Fibroblast of lung (primary cell): ENCODE measurements around the gene LRMDA. TPM values are rescaled to one million over a fixed set of nuclear protein-coding genes. Genes with fewer than 3 reads are reported as not detected.

Experiments used
- DNase-seq, 2 donors: peaks; one replicate each; pipeline versions ENCODE4 v3.0.0 to v3.0.0-alpha.2; 2010; ENCODE audit warnings: low read depth in 2 of 2
- H2AFZ ChIP-seq: 2 replicates; pipeline ENCODE4 v1.5.1; 2012; ENCODE audit warnings: low read length, control low read depth, inconsistent platforms
- H3K27ac ChIP-seq: 2 replicates; pipeline ENCODE4 v1.5.1; 2011; ENCODE audit warnings: low read length, control low read depth; ENCODE audit not compliant: insufficient read depth
- H3K27me3 ChIP-seq: 2 replicates; pipeline ENCODE4 v1.5.1; 2011; ENCODE audit warnings: mild to moderate bottlenecking, low read length; ENCODE audit not compliant: control insufficient read depth, insufficient read depth
- H3K36me3 ChIP-seq: 2 replicates; pipeline ENCODE4 v1.5.1; 2011; ENCODE audit warnings: low read length; ENCODE audit not compliant: control insufficient read depth, insufficient read depth
- H3K4me1 ChIP-seq: 2 replicates; pipeline ENCODE4 v1.5.1; 2011; ENCODE audit warnings: low read length; ENCODE audit not compliant: control insufficient read depth, insufficient read depth; ENCODE audit errors: extremely low read depth
- H3K4me2 ChIP-seq: 2 replicates; pipeline ENCODE4 v1.5.1; 2011; ENCODE audit warnings: low read length, control low read depth; ENCODE audit not compliant: insufficient read depth; ENCODE audit errors: extremely low read depth
- H3K4me3 ChIP-seq, 4 experiments: fragments of 200-600 bp in 1 of 4; sonication (generic) in 1 of 4; replicated peaks in 1 of 4; 2 replicates each; pipeline ENCODE4 v1.5.1; 2011 to 2016; ENCODE audit warnings: low read length in 4 of 4, low read depth in 3 of 4, mild to moderate bottlenecking in 3 of 4, control low read depth in 2 of 4, inconsistent platforms in 1 of 4, mixed read lengths in 1 of 4; ENCODE audit not compliant: insufficient read depth in 1 of 4; ENCODE audit errors: control extremely low read depth in 1 of 4
- H3K79me2 ChIP-seq: 2 replicates; pipeline ENCODE4 v1.5.1; 2012; ENCODE audit warnings: mild to moderate bottlenecking, low read length, inconsistent platforms; ENCODE audit not compliant: control insufficient read depth, insufficient read depth
- H3K9ac ChIP-seq: 2 replicates; pipeline ENCODE4 v1.5.1; 2011; ENCODE audit warnings: mild to moderate bottlenecking, low read length, control low read depth; ENCODE audit not compliant: insufficient read depth
- H3K9me3 ChIP-seq: 2 replicates; pipeline ENCODE4 v1.5.1; 2012; ENCODE audit warnings: low read depth, low read length; ENCODE audit not compliant: control insufficient read depth, insufficient read depth
- H4K20me1 ChIP-seq: 2 replicates; pipeline ENCODE4 v1.5.1; 2011; ENCODE audit warnings: low read length; ENCODE audit not compliant: control insufficient read depth, insufficient read depth; ENCODE audit errors: extremely low read depth
- CTCF ChIP-seq, 2 donors: IDR thresholded peaks in 1 of 2; conservative IDR thresholded peaks in 1 of 2; 1 replicate in 1 of 2; 2 replicates in 1 of 2; pipeline ENCODE4 v1.5.1; 2011 to 2012; ENCODE audit warnings: low read length in 2 of 2, control low read depth in 1 of 2, inconsistent platforms in 1 of 2, low read depth in 1 of 2, mild to moderate bottlenecking in 1 of 2
- EZH2 ChIP-seq: IDR thresholded peaks from 2 replicates; pipeline ENCODE4 v1.5.1; 2012; ENCODE audit warnings: low read length, control low read depth, mild to moderate bottlenecking; ENCODE audit errors: missing control alignments
- polyA plus RNA-seq, 2 donors: library from polyadenylated mRNA; depleted of rRNA in 1 of 2; stranded (reverse) in 1 of 2; unstranded in 1 of 2; fragments of >200 nt; gene quantifications; 2 replicates each; pipeline ENCODE4 v1.2.1, GENCODE V29; 2011 to 2012; ENCODE audit warnings: missing spikeins in 1 of 2
- total RNA-seq: library from RNA; depleted of rRNA; stranded (reverse); fragments of >200 nt; gene quantifications from 2 replicates; pipeline ENCODE4 v1.2.1, GENCODE V29; 2014

Gene LRMDA
- total and polyA plus RNA-seq, 2 donors (not counting 1 experiment from before 2014, with no cell fraction given): 1.7 to 2.0 TPM

GRCh38 chr10:75606203-75606779 lies 174.9 kb downstream of the LRMDA start:
- H2AFZ ChIP-seq: no peak overlapping the region

GRCh38 chr10:75607576-75607975 lies 176.2 kb downstream of the LRMDA start:
- H3K9me3 ChIP-seq: no peaks in the 10 kb centered on the region
- H3K4me2 ChIP-seq: no peak overlapping the region
- H4K20me1 ChIP-seq: no peaks in the 10 kb centered on the region
- H2AFZ ChIP-seq: no peak overlapping the region
- H3K36me3 ChIP-seq: no peaks in the 10 kb centered on the region
- no peak overlapping the region for H3K9ac ChIP-seq
- TF ChIP-seq EZH2 (no peak), CTCF (conservative IDR thresholded peaks at IDR 0.05 in 1 of 2, IDR thresholded peaks at IDR 0.05 in 1 of 2; ENCODE audit: low read depth in 1 of 2, low read length in 2 of 2) (no peak)
- no peaks in the 10 kb centered on the region for H3K79me2 ChIP-seq
- no peak overlapping the region for H3K4me3 ChIP-seq
- H3K4me1 ChIP-seq: no peaks in the 10 kb centered on the region
- no peak overlapping the region for H3K27ac ChIP-seq
- H3K27me3 ChIP-seq: no peaks in the 10 kb centered on the region
- DNase-seq: no peak

More at GRCh38 chr10:75606203-75606779, 174.9 kb downstream of the LRMDA start:
- Histone ChIP-seq H3K9ac (no peak overlapping the region), H3K27me3 (no peaks in the 10 kb centered on the region), H3K4me2 (no peak overlapping the region), H3K4me1 (no peaks in the 10 kb centered on the region), H3K27ac (no peak overlapping the region), H3K4me3 (no peak overlapping the region), H3K79me2 (no peaks in the 10 kb centered on the region), H4K20me1 (no peaks in the 10 kb centered on the region), H3K36me3 (no peaks in the 10 kb centered on the region), H3K9me3 (no peaks in the 10 kb centered on the region)
- no peak for TF ChIP-seq EZH2
- no peak for TF ChIP-seq CTCF (conservative IDR thresholded peaks at IDR 0.05 in 1 of 2, IDR thresholded peaks at IDR 0.05 in 1 of 2; ENCODE audit: low read depth in 1 of 2, low read length in 2 of 2)
- DNase-seq: peak in 1 of 2 donors; percentile 15

- Histone ChIP-seq H3K9ac (no peak overlapping the region), H3K4me3 (no peak overlapping the region), H3K4me1 (no peaks in the 10 kb centered on the region), H4K20me1 (no peaks in the 10 kb centered on the region), H2AFZ (no peak overlapping the region), H3K27ac (no peak overlapping the region), H3K4me2 (no peak overlapping the region), H3K79me2 (no peaks in the 10 kb centered on the region), H3K36me3 (no peaks in the 10 kb centered on the region), H3K27me3 (no peaks in the 10 kb centered on the region), H3K9me3 (no peaks in the 10 kb centered on the region)
- TF ChIP-seq CTCF (conservative IDR thresholded peaks at IDR 0.05 in 1 of 2, IDR thresholded peaks at IDR 0.05 in 1 of 2; ENCODE audit: low read depth in 1 of 2, low read length in 2 of 2): no peak
- TF ChIP-seq EZH2: no peak
- no peak for DNase-seq
These were observed 178.8 kb downstream of the LRMDA start for GRCh38 chr10:75610183-75610582.
